ENCODE measurements around the gene PINK1.

- no peak for TF ChIP-seq POLR2A (IDR thresholded peaks at IDR 0.05)
- TF ChIP-seq, protein P1, sequence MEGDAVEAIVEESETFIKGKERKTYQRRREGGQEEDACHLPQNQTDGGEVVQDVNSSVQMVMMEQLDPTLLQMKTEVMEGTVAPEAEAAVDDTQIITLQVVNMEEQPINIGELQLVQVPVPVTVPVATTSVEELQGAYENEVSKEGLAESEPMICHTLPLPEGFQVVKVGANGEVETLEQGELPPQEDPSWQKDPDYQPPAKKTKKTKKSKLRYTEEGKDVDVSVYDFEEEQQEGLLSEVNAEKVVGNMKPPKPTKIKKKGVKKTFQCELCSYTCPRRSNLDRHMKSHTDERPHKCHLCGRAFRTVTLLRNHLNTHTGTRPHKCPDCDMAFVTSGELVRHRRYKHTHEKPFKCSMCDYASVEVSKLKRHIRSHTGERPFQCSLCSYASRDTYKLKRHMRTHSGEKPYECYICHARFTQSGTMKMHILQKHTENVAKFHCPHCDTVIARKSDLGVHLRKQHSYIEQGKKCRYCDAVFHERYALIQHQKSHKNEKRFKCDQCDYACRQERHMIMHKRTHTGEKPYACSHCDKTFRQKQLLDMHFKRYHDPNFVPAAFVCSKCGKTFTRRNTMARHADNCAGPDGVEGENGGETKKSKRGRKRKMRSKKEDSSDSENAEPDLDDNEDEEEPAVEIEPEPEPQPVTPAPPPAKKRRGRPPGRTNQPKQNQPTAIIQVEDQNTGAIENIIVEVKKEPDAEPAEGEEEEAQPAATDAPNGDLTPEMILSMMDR (IDR thresholded peaks at IDR 0.05) = no peak
Measured at GRCh38 chr1:20590306-20590777, 42.9 kb upstream of the PINK1 start.

Measured in prostate gland (tissue), 2 donors.